Pulmonary artery endothelial cell (primary cell): ENCODE results near the gene CD8B. TPM values are rescaled to one million over a fixed set of nuclear protein-coding genes. Genes with fewer than 3 reads are reported as not detected.
A peak's percentile ranks its signal among the peaks of the same experiment; 100 is the strongest.
"Not testable (repeated sequence)": the region's sequence is repeated elsewhere in the genome, so short reads cannot be mapped to it uniquely, and the experiment has no call there.

Experiments
- DNase-seq: peaks from one replicate; pipeline ENCODE4 v3.0.0-alpha.2; 2011; ENCODE audit warnings: low read depth, low spot score
- total RNA-seq: library from RNA; depleted of rRNA; stranded (reverse); fragments of >200 nt; gene quantifications from 2 replicates; pipeline ENCODE4 v1.2.3, GENCODE V29; 2014

The CD8B gene
- total RNA-seq, 1 donor from 2014 or later = not detected

DNA sequence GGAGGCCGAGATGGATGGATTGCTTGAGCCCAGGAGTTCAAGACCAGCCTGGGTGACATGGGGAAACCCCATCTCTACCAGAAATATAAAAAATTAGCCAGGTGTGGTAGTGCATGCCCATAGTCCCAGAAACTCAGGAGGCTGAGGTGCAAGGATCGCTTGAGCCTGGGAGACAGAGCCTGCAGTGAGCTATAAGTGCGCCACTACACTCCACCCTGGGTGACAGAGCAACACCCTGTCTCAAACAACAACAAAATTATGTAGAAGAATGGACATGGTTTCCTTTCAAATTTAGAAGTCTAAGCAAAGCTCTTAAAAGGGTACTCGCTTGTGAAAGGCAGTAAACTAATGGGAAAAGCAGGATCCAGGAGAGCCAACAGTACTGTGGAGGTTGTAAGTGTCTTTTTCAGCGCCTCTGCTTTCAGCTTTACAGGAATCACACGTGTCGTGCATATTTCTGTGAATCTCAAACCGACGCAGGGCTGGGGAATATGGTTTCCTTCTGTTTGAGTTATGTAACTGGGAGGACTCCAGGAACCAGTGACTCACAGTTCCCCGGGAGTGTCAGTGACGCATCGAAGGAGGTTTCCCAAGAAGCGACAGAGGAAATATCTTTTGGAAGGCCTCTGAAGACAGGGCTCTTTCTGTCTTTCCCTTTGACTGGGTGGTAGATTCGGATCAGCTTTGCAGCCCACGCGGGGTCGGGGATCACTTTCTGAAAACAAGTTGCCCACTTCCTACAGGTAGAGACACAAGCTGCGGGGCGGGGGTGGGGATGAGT lies 24.6 kb downstream of the CD8B start:
- peak; percentile 26 for DNase-seq

DNA sequence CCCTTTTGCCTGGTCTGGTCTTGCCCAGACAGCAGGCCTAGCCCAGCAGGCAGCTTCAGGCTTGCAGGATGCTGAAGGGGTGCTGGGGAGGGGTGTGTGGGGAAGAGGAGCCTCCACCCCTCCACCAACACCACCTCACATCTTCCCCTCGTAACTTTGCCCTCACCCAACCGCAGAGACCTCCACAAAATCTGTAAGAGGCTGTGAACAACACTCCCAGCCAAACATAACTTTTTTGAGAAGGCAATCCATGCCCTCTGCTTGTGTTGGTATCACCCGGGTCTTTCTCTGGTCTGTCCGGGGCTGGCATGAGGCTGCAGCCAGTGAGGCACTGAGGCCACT lies 26.2 kb downstream of the CD8B start:
- DNase-seq = not testable (repeated sequence)

DNA sequence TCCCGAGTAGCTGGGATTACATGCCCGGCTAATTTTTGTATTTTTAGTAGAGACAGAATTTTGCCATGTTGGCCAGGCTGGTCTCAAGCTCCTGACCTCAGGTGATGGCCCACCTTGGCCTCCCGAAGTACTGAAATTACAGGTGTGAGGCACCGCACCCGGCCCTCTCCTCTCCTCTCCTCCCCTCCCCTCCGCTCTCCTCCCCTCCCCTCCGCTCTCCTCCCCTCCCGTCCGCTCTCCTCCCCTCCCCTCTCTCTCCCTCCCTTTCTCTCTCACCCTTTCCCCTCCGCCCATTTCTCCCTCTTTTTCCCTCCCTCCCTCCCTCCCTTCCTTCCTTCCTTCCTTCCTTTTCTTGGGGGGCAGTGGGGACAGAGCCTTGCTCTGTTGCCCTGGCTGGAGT lies 28.4 kb downstream of the CD8B start:
- no peak for DNase-seq

DNA sequence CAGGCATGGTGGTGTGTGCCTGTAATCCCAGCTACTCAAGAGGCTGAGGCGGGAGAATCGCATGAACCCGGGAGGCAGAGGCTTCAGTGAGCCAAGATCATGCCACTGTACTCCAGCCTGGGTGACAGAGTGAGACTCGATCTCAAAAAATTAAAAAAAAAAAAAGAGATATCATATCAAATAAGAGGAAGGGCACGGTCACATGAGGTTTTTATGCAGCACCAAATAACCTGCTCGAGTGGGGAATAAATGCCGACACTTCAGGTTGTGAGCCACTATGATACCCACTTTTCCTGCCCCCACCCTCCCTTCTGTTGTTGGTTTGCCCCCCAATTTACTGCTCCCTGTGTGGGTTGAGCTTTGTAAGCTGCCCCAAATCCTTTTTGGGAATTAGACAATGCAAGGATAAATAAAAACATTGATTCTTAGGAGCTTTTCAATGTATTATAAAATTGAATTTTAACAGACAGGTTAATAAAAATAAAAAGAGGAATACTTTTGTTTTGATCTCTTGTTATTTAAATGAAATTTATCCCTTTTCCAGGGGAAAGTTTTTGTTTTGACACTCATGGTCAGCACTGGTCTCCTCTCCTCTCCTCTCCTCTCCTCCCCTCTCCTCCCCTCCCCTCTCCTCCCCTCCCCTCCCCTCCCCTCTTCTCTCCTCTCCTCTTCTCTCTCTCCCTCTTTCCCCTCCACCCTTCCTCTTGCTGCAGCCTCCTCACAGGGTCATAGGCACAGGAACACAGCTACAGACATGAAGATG lies 29.2 kb downstream of the CD8B start:
- no peak for DNase-seq

- DNase-seq = no peak
These were observed 30.1 kb downstream of the CD8B start for GRCh38 chr2:86831537-86831936.

- no peak for DNase-seq
These were observed 34.7 kb downstream of the CD8B start for GRCh38 chr2:86826951-86827350.

GRCh38 chr2:86825693-86826381 lies 35.8 kb downstream of the CD8B start:
- DNase-seq = no peak

GRCh38 chr2:86825036-86825692 lies 36.5 kb downstream of the CD8B start:
- DNase-seq = no peak

- no peak for DNase-seq
These were observed 38.9 kb downstream of the CD8B start for GRCh38 chr2:86822668-86823345.

DNA sequence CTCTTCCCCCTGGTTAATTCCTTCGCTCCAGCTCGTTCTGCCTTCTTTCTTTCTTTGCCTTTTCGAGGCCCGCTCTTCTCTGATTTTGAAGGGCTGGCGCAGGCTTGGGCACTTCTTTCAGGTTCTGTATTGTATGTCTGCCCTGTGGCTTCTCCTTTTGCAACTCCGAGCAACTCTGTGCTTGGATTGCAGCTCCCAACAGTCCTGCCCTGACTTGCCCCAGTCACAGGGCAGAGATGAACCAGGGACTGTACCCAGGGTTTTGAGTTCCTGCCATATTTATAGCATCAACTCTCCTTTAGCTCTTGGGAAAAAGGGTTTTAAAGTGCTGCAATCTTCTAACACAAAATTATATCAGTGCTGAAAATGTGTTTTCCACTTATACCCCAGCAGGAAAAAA lies 39.8 kb downstream of the CD8B start:
- DNase-seq = no peak

DNA sequence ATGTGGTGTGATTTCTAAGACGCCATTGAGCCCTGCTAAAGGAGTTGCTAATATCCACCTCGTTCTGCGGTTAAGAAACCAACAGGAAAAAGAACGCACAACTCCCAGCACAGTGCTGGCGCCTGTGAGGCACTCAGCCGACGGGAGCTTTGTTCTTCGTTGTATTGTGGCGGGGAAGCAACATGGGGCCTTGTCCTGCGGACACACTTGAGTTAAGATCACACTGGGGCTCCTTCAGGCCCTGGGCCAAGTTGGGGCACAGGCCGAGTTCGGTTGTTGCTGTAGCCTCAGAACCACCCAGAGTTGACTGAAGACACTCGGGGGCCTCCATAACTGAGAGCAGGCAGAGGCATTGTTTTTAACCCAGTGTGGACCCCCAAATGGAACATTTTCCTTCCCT lies 40.4 kb downstream of the CD8B start:
- DNase-seq = no peak

DNA sequence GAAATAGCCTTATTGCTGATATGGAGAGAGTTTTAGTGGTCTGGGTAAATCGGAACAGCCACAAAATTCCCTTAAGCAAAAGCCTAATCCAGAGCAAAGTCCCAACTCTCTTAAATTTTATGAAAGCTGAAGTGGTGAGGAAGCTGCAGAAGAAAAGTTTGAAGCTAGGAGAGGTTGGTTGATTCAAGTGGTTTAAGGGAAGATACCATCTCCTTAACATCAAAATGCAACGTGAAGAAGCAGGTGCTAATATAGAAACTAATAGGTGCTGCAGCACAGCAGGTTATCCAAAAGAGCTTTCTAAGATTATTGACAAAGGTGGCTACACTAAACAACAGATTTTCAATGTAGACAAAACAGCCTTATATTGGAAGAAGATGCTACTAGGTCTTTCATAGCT lies 42.7 kb downstream of the CD8B start:
- no peak for DNase-seq

GRCh38 chr2:86818114-86818801 lies 43.4 kb downstream of the CD8B start:
- no peak for DNase-seq

GRCh38 chr2:86815611-86816010 lies 46.1 kb downstream of the CD8B start:
- DNase-seq = no peak

GRCh38 chr2:86809481-86810121 lies 52.1 kb downstream of the CD8B start:
- no peak for DNase-seq

DNA sequence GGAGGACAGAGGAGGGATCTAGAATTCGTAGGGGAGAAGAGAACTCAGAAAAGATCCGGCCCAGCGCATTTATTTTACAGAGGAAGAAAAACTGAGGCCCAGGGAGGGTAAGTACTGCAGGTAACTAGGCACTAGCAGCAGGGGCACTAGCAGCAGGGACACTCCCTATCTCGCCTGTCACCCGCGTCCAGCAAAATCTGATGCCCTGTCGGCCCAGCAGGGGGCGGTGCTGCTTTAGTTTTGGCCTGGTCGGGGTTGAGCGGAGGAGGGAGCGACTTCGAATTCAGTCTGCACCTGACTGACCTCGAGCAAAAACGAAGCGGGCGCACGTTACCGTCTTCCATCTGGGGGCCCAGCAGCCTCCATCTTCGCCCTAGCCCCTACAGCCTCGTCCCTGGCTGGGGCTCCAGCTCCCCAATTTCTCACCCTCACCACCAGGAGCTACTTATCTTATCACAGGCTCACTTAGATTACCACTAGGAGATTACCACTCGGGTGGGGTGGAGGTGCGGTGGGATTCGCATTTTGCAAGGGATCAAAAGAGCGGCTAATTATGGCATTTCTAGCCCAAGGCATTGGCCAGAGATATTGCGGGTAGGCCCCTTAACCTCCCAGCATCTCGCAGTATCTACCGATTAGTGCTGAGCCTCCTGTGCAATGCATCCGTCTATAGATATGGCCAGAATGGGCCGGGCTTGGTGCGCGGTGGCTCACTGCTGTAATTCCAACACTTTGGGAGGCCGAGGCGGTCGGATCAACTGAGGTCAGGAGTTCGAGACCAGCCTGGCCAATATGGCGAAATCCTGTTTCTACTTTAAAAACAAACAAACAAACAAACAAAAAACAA lies 53.1 kb downstream of the CD8B start:
- peak; percentile 24 for DNase-seq

GRCh38 chr2:86807468-86808275 lies 54.0 kb downstream of the CD8B start:
- no peak for DNase-seq

DNA sequence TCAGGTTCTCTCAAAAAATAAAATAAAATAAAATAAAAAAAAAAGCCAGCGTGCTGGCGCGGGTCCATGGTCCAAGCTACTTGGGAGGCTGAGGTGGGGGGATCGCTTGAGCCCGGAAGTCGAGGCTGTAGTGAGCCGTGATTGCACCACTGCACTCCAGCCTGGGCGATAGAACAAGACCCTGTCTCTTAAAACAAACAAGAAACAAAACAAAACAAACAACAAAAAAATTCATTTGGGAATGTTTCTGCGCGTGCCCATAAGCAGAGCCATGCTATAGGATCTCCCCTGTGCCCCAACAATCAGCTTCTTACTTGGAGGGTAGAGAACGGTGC lies 54.6 kb downstream of the CD8B start:
- DNase-seq = no peak
